HTERT RPE-1 (cell line): Measurements from ENCODE around the gene NPIPA7.
"Not testable (repeated sequence)": the region's sequence is repeated elsewhere in the genome, so short reads cannot be mapped to it uniquely, and the experiment has no call there.

Experiments used
- in situ Hi-C: fragments of 300-500 bp; cut with MboI; formaldehyde crosslinking; loops from 4 replicates; pipeline ENCODE4 v1.14.3; 2020; ENCODE audit warnings: low sequenced_read_pairs

The NPIPA7 gene

DNA sequence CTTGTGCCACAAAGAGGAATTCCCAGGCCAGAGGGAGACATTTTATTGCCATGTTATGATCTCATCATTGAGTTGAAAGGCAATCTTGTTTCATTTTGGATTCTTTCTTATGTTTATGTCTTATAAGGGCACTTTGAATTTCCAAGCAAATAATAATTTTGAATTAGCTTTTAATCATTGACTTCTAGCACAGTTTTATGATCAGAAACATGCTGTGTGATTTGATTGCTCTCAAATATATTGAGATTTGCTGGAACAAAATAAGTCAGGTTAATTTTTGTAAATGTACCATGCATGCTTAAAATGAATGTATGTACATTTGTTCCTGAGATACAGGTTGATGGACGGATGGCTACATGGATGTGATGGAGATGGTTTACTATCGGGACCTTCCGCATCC, at the start of gene NPIPA7:
Gene NPIPA7 (plus strand): TSS at position 301 of the 400 bp plus-strand sequence. CDS start 105 bp downstream, outside the sequence.
- in situ Hi-C loops, result not testable (repeated sequence)

DNA sequence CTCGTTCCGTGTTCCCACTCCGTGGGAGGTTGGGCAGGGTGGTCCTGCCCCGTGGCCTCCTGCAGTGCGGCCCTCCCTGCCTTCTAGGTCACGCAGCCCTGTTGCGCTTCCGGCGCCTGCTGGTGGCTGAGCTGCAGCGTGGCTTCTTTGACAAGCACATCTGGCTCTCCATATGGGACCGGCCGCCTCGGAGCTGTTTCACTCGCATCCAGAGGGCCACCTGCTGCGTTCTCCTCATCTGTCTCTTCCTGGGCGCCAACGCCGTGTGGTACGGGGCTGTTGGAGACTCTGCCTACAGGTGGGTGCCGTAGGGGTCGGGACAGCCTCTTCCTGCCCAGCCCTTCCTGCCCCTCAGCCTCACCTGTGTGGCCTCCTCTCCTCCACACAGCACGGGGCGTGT, 47.5 kb upstream of the NPIPA7 start:
- in situ Hi-C loops, result not testable (repeated sequence)

DNA sequence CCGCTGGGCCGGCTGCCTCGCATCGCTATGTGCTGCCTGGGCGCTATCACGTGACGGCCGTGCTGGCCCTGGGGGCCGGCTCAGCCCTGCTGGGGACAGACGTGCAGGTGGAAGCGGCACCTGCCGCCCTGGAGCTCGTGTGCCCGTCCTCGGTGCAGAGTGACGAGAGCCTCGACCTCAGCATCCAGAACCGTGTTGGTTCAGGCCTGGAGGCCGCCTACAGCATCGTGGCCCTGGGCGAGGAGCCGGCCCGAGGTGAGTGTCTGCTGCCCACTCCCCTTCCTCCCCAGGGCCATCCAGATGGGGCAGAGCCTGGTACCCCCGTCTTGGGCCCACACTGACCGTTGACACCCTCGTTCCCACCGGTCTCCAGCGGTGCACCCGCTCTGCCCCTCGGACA, 21.4 kb upstream of the NPIPA7 start:
- in situ Hi-C loops, result not testable (repeated sequence)

DNA sequence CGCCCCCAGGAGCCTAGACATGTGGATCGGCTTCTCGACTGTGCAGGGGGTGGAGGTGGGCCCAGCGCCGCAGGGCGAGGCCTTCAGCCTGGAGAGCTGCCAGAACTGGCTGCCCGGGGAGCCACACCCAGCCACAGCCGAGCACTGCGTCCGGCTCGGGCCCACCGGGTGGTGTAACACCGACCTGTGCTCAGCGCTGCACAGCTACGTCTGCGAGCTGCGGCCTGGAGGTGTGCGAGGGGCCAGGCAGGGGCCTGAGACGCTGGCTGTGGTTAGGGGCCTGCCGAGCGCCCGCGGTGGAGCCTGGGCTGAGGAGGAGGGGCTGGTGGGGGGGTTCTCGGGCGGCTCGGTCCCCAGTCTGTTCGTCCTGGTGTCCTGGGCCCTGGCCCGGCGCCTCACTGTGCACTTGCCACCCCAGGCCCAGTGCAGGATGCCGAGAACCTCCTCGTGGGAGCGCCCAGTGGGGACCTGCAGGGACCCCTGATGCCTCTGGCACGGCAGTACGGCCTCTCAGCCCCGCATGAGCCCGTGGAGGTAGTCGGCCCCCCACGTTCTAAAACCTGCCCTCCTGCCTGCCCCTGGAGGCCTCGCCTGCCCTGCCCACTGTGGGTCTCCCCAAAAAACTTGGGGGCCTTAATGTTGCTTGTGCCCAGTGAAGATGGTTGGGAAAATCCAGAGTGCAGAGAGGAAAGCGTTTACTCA, 20.2 kb upstream of the NPIPA7 start:
- in situ Hi-C loops, result not testable (repeated sequence)

DNA sequence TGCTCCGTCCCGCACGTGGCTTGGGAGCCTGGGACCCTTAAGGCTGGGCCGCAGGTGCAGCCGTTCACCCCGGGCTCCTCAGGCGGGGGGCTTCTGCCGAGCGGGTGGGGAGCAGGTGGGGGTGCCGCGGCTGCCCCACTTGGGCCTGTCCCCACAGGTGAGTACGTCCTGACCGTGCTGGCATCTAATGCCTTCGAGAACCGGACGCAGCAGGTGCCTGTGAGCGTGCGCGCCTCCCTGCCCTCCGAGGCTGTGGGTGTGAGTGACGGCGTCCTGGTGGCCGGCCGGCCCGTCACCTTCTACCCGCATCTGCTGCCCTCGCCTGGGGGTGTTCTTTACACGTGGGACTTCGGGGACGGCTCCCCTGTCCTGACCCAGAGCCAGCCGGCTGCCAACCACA, 15.3 kb upstream of the NPIPA7 start:
- in situ Hi-C loops, result not testable (repeated sequence)

DNA sequence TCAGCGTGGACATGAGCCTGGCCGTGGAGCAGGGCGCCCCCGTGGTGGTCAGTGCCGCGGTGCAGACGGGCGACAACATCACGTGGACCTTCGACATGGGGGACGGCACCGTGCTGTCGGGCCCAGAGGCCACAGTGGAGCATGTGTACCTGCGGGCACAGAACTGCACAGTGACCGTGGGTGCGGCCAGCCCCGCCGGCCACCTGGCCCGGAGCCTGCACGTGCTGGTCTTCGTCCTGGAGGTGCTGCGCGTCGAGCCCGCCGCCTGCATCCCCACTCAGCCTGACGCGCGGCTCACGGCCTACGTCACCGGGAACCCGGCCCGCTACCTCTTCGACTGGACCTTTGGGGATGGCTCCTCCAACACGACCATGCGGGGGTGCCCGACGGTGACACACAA, 14.8 kb upstream of the NPIPA7 start:
- in situ Hi-C loops, result not testable (repeated sequence)

DNA sequence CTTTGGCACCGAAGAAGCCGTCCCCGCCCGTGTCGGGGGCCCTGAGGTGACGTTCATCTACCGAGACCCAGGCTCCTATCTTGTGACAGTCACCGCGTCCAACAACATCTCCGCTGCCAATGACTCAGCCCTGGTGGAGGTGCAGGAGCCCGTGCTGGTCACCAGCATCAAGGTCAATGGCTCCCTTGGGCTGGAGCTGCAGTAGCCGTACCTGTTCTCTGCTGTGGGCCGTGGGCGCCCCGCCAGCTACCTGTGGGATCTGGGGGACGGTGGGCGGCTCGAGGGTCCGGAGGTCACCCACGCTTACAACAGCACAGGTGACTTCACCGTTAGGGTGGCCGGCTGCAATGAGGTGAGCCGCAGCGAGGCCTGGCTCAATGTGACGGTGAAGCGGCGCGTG, 14.2 kb upstream of the NPIPA7 start:
- in situ Hi-C loops, result not testable (repeated sequence)

DNA sequence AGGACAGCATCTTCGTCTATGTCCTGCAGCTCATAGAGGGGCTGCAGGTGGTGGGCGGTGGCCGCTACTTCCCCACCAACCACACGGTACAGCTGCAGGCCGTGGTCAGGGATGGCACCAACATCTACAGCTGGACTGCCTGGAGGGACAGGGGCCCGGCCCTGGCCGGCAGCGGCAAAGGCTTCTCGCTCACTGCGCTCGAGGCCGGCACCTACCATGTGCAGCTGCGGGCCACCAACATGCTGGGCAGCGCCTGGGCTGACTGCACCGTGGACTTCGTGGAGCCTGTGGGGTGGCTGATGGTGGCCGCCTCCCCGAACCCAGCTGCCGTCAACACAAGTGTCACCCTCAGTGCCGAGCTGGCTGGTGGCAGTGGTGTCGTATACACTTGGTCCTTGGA, 13.6 kb upstream of the NPIPA7 start:
- in situ Hi-C loops, result not testable (repeated sequence)

DNA sequence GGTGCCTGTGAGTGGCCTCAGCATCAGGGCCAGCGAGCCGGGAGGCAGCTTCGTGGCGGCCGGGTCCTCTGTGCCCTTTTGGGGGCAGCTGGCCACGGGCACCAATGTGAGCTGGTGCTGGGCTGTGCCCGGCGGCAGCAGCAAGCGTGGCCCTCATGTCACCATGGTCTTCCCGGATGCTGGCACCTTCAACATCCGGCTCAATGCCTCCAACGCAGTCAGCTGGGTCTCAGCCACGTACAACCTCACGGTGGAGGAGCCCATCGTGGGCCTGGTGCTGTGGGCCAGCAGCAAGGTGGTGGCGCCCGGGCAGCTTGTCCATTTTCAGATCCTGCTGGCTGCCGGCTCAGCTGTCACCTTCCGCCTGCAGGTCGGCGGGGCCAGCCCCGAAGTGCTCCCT, 13.1 kb upstream of the NPIPA7 start:
- in situ Hi-C loops, result not testable (repeated sequence)

DNA sequence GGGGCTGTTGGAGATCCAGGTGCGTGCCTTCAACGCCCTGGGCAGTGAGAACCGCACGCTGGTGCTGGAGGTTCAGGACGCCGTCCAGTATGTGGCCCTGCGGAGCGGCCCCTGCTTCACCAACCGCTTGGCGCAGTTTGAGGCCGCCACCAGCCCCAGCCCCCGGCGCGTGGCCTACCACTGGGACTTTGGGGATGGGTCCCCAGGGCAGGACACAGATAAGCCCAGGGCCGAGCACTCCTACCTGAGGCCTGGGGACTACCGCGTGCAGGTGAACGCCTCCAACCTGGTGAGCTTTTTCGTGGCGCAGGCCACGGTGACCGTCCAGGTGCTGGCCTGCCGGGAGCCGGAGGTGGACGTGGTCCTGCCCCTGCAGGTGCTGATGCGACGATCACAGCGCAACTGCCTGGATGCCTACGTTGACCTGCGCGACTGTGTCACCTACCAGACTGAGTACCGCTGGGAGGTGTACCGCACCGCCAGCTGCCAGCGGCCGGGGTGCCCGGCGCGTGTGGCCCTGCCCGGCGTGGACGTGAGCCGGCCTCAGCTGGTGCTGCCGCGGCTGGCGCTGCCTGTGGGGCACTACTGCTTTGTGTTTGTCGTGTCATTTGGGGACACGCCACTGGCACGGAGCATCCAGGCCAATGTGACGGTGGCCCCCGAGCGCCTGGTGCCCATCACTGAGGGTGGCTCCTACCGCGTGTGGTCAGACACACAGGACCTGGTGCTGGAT, 12.2 kb upstream of the NPIPA7 start:
- in situ Hi-C loops, result not testable (repeated sequence)

DNA sequence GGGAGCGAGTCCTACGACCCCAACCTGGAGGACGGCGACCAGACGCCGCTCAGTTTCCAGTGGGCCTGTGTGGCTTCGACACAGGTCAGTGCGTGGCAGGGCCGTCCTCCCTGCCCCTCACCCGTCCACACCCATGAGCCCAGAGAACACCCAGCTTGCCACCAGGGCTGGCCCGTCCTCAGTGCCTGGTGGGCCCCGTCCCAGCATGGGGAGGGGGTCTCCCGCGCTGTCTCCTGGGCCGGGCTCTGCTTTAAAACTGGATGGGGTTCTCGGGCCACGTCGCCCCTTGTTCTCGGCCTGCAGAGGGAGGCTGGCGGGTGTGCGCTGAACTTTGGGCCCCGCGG, 11.7 kb upstream of the NPIPA7 start:
- in situ Hi-C loops, result not testable (repeated sequence)

DNA sequence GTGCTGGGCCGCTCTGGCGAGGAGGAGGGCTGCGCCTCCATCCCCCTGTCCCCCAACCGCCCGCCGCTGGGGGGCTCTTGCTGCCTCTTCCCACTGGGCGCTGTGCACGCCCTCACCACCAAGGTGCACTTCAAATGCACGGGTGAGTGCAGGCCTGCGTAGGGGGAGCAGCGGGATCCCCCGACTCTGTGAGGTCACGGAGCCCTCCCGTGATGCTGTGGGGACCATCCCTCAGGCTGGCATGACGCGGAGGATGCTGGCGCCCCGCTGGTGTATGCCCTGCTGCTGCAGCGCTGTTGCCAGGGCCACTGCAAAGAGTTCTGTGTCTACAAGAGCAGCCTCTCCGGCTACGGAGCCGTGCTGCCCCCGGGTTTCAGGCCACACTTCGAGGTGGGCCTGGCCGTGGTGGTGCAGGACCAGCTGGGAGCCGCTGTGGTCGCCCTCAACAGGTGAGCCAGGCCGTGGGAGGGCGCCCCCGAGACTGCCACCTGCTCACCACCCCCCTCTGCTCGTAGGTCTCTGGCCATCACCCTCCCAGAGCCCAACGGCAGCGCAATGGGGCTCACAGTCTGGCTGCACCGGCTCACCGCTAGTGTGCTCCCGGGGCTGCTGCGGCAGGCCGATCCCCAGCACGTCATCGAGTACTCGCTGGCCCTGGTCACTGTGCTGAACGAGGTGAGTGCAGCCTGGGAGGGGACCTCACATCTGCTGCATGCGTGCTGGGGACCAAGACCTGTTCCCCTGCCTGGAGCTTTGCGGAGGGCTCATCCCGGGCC, 9.7 kb upstream of the NPIPA7 start:
- in situ Hi-C loops, result not testable (repeated sequence)

DNA sequence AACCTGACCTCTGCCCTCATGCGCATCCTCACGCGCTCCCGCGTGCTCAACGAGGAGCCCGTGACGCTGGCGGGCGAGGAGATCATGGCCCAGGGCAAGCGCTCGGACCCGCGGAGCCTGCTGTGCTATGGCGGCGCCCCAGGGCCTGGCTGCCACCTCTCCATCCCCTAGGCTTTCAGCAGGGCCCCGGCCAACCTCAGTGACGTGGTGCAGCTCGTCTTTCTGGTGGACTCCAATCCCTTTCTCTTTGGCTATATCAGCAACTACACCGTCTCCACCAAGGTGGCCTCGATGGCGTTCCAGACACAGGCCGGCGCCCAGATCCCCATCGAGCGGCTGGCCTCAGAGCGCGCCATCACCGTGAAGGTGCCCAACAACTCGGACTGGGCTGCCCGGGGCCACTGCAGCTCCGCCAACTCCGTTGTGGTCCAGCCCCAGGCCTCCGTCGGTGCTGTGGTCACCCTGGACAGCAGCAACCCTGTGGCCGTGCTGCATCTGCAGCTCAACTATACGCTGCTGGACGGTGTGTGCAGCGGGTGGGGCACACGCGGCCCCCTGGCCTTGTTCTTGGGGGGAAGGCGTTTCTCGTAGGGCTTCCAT, 7.7 kb upstream of the NPIPA7 start:
- in situ Hi-C loops, result not testable (repeated sequence)

DNA sequence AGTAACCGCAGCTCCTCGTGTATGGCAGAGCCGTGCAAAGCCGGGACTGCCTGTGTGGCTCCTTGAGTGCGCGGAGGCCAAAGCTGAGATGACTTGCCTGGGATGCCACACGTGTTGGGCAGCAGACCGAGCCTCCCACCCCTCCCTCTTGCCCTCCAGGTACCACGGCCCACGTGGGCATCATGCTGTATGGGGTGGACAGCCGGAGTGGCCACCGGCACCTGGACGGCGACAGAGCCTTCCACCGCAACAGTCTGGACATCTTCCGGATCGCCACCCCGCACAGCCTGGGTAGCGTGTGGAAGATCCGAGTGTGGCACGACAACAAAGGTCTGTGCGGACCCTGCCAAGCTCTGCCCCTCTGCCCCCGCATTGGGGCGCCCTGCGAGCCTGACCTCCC, 4.7 kb upstream of the NPIPA7 start:
- in situ Hi-C loops, result not testable (repeated sequence)

DNA sequence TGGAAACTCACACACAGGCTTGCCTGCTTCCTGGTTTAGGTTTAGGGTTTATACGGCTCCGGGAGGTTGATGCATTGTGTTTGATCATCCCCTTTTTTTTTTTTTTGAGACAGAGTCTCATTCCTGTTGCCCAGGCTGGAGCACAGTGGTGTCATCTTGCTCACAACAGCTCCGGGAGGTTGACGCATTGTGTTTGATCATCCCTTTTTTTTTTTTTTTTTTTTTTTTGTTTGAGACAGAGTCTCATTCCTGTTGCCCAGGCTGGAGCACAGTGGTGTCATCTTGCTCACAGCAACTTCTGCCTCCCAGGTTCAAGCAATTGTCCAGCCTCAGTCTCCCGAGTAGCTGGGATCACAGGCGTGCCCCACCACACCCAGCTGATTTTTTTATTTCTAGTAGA, 20.7 kb downstream of the NPIPA7 start:
- in situ Hi-C loops, result not testable (repeated sequence)

DNA sequence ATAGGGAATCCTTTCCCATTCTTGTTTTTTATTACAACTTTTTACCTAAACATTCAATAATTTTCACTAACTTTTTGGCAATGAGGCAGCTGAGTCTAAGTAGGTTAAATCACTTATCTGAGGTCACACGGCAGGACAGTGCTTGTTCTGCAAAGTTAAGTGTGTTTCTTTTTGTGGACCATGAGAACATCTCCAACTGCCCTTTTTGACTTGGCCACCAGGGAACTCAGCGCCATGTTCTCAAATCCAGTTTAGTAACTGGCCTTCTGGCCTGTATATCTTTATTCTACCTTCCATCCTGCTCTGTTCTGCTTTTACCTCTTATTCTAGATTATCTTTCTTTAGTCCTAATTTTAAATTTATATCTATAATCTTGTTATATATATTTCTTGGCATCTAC, 23.4 kb downstream of the NPIPA7 start:
- in situ Hi-C loops, result not testable (repeated sequence)

DNA sequence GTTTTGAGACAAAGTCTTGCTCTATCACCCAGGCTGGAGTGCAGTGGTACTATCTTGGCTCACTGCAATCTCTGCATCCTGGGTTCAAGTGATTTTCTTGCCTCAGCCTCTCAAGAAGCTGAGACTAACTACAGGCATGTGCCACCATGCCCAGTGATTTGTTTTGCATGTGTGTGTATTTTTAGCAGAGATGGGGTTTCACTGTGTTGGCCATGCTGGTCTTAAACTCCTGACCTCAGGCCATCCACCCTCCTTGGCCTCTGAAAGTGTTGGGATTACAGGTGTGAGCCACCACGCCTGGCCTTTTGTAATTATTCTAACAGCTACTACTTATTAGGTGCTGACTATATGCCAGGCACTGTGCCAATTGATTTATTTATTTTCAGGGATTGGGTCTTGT, 25.3 kb downstream of the NPIPA7 start:
- in situ Hi-C loops, result not testable (repeated sequence)

DNA sequence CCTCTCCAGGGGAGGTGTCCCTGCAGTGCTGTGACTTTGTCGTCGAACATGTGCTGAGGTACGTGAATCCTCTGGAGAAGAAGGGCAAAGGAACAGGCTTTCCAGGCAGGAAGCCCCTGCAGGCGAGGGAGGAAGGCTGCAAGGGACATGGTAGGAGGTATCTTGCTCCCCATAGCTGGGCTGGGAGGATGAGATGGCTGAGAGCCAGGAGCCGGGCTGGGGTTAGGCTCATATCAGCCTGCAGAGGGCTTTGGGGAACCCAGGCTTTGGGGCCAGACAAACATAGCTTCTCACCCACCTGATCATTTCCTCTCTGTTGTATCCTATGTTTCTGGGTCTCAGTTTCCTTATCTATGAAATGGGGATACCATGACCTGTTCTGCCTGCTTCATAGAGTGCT, 26.5 kb downstream of the NPIPA7 start:
- in situ Hi-C loops, result not testable (repeated sequence)

DNA sequence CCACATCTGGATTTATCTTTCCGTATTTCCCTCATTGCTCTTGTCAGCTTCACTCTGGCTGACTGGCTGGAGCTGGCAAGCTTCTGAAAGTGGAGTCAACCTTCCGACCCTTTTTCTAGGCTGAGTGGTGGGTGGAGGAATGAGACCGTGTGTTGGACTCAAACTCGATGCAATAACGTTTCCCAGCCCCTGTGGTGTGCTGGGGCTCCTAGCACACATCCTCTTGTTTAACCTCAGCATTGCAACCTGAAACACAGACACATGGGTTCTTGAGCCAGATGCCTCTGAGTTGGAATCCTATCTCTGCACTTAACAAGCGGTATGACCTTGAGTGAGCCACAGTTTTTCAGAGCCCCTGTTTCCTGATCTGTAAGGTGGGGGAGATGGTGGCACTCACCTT, 29.5 kb downstream of the NPIPA7 start:
- in situ Hi-C loops, result not testable (repeated sequence)

DNA sequence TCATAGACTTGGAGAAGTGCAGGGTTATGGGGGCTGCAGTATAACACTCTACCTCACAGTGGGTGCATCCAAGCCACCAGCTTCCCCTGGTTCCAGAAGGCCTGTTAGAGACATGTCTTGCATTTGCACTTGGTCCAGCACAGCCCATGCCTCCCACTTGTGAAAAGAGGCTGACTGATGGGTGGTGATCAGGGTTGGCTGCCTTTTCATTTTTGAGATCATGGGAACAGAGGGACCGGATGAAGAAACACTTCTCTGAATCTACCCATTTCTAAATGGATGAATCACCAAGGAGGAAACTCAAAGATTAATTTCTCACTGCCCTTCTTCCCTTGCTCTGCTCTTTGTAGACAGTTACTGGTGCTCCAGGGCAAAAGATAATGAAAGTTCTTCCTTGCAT, 34.8 kb downstream of the NPIPA7 start:
- in situ Hi-C loops, result not testable (repeated sequence)

DNA sequence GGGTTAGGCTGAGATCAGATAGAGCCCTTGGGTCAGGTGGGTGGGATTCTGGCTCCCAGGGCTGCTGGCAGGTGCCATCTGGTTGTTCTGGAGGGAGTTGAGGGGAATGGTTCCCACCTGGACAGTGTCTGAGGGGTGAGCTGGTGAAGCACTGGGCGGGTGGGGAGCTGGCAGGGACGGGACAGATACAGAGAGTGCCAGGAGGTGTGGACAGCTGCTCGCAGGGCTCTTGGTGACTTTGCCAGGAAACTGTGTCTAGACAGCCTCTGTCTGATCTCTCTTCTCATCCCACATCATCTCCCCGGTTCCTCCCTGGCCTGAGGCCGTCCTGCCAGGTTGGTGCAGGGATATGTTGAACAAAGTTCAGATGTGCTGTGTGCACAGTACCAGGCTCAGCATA, 38.1 kb downstream of the NPIPA7 start:
- in situ Hi-C loops, result not testable (repeated sequence)
